Measurements from ENCODE around the gene LAMA2.

Gene LAMA2

GRCh38 chr6:129451187-129451586 is 568.2 kb downstream of the LAMA2 start:
- no peak overlapping the region for H3K4me3 ChIP-seq (ENCODE audit: low read depth, low read length)
- no peak for DNase-seq (ENCODE audit: low read depth)
- TF ChIP-seq CTCF (conservative IDR thresholded peaks at IDR 0.05; ENCODE audit: low read depth, low read length): no peak

GRCh38 chr6:129453073-129453472 is 570.1 kb downstream of the LAMA2 start:
- TF ChIP-seq CTCF (conservative IDR thresholded peaks at IDR 0.05; ENCODE audit: low read depth, low read length): no peak
- no peak for DNase-seq (ENCODE audit: low read depth)
- no peak overlapping the region for H3K4me3 ChIP-seq (ENCODE audit: low read depth, low read length)

GRCh38 chr6:129454488-129454887 is 571.5 kb downstream of the LAMA2 start:
- peak; percentile 11 for DNase-seq (ENCODE audit: low read depth)
- TF ChIP-seq CTCF (conservative IDR thresholded peaks at IDR 0.05; ENCODE audit: low read depth, low read length): no peak
- H3K4me3 ChIP-seq (ENCODE audit: low read depth, low read length): no peak overlapping the region

DNA sequence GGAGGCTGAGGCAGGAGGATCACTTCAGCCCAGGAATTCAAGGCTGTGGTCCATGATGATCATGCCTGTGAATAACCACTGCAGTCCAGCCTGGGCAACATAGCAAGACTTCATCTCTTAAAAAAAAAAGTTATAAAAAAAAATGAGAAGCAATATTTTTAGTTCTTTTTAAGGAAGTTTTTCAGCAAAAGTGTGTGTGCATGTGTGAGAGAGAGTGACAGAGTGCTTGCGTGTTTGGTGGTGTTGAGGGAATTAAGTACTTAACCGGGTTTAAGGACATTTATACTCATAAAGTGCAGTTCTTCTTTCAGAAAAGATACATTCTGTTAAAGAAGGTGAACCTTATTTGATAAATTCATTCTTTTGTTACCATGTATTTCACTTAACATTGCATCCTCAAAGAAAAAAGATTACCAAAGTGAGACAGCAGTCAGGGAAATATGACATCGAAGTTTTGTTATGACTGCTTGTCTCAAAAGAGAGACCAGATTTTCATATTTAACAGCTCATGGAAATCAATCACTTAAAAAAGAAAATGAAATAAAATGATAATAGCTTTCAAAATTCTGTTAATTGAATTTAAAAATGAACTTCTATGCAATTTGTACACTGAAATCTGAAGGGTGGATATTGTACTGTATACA is 572.3 kb downstream of the LAMA2 start:
- no peak overlapping the region for H3K4me3 ChIP-seq (ENCODE audit: low read depth, low read length)
- TF ChIP-seq CTCF (conservative IDR thresholded peaks at IDR 0.05; ENCODE audit: low read depth, low read length): no peak
- DNase-seq (ENCODE audit: low read depth): no peak

DNA sequence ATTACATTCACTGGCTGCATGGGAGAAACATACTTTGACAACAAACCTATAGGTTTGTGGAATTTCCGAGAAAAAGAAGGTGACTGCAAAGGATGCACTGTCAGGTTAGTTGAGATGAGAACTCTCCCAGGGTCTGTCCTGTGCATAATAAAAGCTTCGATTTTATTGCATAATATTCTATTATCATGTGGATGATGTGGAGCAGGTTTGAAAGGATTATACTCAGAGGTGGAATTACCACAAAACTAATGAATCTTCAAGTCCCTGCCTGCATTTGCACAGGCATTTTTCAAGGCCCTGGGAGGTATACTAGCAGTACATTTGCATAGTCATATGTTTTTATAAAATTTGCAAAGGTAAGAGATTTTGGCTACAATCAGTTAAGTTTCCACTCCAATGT is 577.3 kb downstream of the LAMA2 start:
- no peak for DNase-seq (ENCODE audit: low read depth)
- H3K4me3 ChIP-seq (ENCODE audit: low read depth, low read length): no peak overlapping the region
- TF ChIP-seq CTCF (conservative IDR thresholded peaks at IDR 0.05; ENCODE audit: low read depth, low read length): no peak

DNA sequence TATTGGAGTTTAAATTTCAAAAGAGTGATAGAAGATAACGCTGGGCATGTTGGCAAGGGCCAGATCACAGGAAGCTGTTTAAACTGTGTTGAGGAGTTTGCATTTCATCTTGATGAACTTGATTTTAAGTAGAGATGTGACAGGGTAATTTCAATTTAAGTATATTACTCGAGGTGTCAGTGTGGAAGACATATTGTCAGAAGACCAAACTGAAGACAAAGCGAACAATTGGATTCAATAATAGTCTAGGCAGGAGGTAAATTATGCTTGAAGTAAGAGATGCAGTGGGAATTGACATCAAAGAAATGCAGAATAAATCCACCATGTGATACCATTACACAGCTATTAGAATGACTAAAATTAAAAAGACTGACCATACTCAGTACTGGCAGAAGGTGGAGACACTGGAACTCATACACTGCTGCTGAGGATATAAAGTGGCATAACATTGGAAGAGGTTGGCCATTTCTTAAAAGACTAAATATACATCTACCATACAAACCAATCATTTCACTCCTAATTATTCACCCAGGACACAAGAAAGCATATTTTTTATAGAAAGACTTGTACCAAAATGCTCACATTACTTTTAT is 586.2 kb downstream of the LAMA2 start:
- TF ChIP-seq CTCF (conservative IDR thresholded peaks at IDR 0.05; ENCODE audit: low read depth, low read length): peak; percentile 35
- peak; percentile 46 for DNase-seq (ENCODE audit: low read depth)
- no peak overlapping the region for H3K4me3 ChIP-seq (ENCODE audit: low read depth, low read length)

- TF ChIP-seq CTCF (conservative IDR thresholded peaks at IDR 0.05; ENCODE audit: low read depth, low read length): no peak
- no peak for DNase-seq (ENCODE audit: low read depth)
- no peak overlapping the region for H3K4me3 ChIP-seq (ENCODE audit: low read depth, low read length)
Measured at GRCh38 chr6:129472239-129472638, 589.3 kb downstream of the LAMA2 start.

All from choroid plexus epithelial cell (primary cell).